Fibroblast of pulmonary artery (primary cell): ENCODE results near the gene RNF40.

Experiments
- DNase-seq: peaks from one replicate; pipeline ENCODE4 v3.0.0-alpha.2; 2010; ENCODE audit warnings: low read depth
- H3K4me3 ChIP-seq: replicated peaks from 2 replicates; pipeline ENCODE4 v1.5.1; 2011; ENCODE audit warnings: low read depth, mild to moderate bottlenecking, control low read depth, low read length, moderate library complexity
- TF ChIP-seq, protein P1 (sequence below): IDR thresholded peaks from 2 replicates; pipeline ENCODE4 v1.5.1; 2011; ENCODE audit warnings: mild to moderate bottlenecking, control low read depth, low read length, inconsistent platforms; ENCODE audit errors: missing control alignments

Gene RNF40

DNA sequence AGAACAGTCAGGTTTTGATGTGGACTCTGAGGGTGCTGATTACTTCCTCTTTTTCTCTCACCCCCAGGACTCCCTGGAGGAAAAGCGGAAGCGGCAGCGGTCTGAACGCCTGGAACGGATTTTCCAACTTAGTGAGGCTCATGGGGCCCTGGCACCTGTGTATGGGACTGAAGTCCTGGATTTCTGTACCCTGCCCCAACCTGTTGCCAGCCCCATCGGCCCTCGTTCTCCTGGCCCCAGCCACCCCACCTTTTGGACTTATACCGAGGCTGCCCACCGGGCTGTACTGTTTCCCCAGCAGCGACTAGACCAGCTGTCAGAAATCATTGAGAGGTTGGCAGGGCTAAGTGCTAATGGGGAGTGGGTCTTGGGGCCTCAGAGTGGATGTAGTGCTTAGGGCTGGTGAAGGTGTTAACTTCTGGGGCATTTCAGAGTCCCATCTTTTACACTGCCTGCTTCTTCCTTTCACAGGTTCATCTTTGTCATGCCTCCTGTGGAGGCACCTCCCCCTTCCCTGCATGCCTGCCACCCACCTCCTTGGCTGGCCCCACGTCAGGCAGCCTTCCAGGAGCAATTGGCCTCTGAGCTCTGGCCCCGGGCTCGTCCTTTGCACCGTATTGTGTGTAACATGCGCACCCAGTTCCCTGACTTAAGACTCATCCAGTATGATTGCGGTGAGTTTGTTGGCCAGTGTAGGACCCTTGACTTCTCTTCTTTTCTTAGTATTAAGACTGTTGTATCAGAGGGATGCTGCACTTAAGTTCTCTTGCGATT, 33.0 kb upstream of the RNF40 start:
- TF ChIP-seq, protein P1, sequence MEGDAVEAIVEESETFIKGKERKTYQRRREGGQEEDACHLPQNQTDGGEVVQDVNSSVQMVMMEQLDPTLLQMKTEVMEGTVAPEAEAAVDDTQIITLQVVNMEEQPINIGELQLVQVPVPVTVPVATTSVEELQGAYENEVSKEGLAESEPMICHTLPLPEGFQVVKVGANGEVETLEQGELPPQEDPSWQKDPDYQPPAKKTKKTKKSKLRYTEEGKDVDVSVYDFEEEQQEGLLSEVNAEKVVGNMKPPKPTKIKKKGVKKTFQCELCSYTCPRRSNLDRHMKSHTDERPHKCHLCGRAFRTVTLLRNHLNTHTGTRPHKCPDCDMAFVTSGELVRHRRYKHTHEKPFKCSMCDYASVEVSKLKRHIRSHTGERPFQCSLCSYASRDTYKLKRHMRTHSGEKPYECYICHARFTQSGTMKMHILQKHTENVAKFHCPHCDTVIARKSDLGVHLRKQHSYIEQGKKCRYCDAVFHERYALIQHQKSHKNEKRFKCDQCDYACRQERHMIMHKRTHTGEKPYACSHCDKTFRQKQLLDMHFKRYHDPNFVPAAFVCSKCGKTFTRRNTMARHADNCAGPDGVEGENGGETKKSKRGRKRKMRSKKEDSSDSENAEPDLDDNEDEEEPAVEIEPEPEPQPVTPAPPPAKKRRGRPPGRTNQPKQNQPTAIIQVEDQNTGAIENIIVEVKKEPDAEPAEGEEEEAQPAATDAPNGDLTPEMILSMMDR = no peak
- no peak for DNase-seq
- H3K4me3 ChIP-seq = no peak overlapping the region

DNA sequence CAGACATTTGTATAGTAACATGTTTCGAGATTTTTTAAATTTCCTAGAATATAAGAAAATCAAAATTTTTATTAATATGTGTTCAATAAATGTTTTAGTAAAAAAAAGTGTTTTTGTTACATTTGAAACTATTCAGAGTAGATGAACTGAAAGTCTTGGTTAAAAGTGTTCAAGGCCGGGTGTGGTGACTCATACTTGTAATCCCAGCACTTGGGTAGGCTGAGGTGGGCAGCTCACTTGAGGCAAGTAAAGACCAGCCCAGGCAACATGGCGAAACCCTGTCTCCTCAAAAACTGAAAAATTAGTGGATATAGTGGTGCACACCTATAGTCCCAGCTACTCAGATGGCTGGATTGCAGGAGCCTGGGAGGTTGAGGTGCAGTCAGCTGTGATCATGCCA, 30.7 kb upstream of the RNF40 start:
- no peak overlapping the region for H3K4me3 ChIP-seq
- no peak for DNase-seq
- TF ChIP-seq, protein P1 = no peak

DNA sequence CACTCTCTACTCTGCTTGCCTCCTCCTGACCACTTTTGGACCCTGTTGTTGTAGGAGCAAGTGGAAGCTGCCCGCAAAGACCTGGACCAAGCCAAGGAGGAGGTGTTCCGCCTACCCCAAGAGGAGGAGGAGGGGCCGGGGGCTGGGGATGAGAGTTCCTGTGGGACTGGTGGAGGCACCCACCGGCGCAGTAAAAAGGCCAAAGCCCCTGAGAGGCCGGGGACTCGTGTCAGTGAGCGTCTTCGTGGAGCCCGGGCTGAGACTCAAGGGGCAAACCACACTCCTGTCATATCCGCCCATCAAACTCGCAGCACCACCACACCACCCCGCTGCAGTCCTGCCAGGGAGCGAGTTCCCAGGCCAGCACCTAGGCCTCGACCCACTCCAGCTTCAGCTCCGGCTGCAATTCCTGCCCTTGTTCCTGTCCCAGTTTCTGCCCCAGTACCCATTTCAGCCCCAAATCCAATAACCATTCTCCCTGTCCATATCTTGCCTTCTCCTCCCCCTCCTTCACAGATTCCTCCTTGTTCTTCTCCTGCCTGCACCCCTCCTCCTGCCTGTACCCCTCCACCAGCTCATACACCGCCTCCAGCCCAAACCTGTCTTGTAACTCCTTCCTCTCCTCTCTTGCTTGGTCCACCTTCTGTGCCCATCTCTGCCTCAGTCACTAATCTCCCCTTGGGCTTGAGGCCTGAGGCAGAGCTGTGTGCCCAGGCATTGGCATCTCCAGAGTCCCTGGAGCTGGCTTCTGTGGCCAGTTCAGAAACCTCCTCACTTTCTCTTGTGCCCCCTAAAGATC, 24.9 kb upstream of the RNF40 start:
- TF ChIP-seq, protein P1 = no peak

DNA sequence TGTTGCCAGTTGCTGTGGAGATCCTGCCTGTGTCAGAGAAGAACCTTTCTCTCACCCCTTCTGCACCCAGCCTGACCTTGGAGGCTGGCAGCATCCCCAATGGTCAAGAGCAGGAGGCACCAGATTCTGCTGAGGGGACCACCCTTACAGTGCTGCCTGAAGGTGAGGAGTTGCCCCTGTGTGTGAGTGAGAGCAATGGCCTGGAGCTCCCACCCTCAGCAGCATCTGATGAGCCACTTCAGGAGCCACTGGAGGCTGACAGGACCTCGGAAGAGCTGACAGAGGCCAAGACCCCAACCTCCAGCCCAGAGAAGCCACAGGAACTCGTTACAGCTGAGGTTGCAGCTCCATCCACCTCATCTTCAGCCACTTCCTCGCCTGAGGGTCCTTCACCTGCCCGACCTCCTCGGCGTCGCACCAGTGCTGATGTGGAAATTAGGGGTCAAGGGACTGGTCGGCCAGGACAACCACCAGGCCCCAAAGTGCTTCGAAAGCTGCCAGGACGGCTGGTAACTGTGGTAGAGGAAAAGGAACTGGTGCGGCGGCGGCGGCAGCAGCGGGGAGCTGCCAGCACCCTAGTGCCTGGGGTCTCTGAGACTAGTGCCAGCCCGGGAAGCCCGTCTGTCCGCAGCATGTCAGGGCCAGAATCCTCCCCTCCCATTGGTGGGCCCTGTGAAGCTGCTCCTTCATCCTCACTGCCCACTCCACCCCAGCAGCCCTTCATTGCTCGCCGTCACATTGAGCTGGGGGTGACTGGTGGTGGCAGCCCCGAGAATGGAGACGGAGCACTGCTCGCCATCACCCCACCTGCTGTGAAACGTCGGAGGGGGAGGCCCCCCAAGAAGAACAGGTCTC, 24.1 kb upstream of the RNF40 start:
- TF ChIP-seq, protein P1 = no peak
- no peak overlapping the region for H3K4me3 ChIP-seq
- DNase-seq = no peak

More for the DNA sequence above, 24.9 kb upstream of the RNF40 start:
- no peak for DNase-seq
- H3K4me3 ChIP-seq = no peak overlapping the region

DNA sequence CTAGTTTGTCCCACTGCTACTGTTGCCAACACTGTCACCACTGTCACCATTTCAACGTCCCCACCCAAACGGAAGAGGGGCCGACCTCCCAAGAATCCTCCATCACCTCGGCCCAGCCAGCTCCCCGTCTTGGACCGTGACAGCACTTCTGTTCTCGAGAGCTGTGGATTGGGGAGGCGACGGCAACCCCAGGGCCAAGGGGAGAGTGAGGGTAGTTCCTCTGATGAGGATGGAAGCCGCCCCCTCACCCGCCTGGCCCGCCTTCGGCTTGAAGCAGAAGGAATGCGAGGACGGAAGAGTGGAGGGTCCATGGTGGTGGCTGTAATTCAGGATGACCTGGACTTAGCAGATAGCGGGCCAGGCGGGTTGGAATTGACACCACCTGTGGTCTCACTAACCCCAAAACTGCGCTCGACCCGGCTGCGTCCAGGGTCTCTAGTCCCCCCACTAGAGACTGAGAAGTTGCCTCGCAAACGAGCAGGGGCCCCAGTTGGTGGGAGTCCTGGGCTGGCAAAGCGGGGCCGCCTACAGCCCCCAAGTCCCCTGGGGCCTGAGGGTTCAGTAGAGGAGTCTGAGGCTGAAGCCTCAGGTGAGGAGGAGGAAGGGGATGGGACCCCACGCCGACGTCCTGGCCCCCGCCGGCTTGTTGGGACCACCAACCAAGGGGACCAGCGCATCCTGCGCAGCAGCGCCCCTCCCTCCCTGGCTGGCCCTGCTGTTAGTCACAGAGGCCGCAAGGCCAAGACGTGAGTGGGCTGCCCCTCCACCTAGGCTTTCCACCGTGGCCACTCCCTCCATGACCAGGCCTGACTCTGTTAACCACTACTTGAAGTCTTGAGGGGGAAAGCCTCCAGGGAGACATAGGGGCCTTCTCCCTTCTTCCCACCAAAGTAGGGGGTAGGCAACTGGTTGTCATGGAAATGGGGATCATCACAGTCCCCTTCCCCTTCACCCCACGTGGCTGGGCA, 22.9 kb upstream of the RNF40 start:
- DNase-seq = no peak
- H3K4me3 ChIP-seq = no peak overlapping the region
- TF ChIP-seq, protein P1 = no peak
